Omental fat pad (tissue), 4 donors: ENCODE measurements around the gene SCUBE3. TPM values are rescaled to one million over a fixed set of nuclear protein-coding genes. Genes with fewer than 3 reads are reported as not detected.

ENCODE experiments used
- ATAC-seq: fragments of 150-250 bp; one replicate; pipeline ENCODE4 v1.9.1; 2016; ENCODE audit warnings: mild to moderate bottlenecking, moderate library complexity; ENCODE audit not compliant: low FRiP score
- DNase-seq: peaks from one replicate; pipeline ENCODE4 v3.0.0-alpha.2; 2019; ENCODE audit warnings: low spot score
- total RNA-seq, 4 donors: library from RNA; depleted of rRNA; stranded (reverse); fragments of >200 nt; gene quantifications; one replicate each; pipeline ENCODE4 v1.1.0, GENCODE V29; 2016
- TF ChIP-seq, protein P1 (sequence below), 3 donors: fragments of 450-650 bp; IDR thresholded peaks; one replicate each; pipeline ENCODE4 v1.5.1; 2016 to 2017; ENCODE audit warnings: antibody characterized with exemption in 3 of 3, mild to moderate bottlenecking in 3 of 3, moderate library complexity in 2 of 3

Gene SCUBE3
- total RNA-seq, 4 donors from 2014 or later, result 0.06 to 0.47 (median 0.11) TPM

DNA sequence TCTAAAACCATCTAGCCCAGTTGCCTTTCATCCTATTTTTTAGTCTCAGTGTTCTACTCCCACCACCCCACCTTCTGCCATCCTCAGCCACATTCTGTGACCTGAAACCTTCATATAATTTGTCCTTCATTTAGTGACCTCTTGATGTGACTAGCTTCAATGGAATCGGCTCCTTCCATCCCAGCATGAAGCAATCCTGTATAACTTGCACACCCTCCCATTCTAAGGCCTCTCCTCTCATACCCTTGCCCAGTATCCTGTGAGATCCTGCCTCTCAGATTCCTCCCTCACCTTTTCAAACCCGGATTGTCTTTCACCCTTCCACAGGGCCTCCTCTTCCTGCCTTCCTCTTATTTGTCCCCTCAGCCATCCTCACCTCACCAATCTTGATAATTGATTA, 48.8 kb downstream of the SCUBE3 start:
- DNase-seq, result no peak
- no peak for ATAC-seq
- TF ChIP-seq, protein P1, sequence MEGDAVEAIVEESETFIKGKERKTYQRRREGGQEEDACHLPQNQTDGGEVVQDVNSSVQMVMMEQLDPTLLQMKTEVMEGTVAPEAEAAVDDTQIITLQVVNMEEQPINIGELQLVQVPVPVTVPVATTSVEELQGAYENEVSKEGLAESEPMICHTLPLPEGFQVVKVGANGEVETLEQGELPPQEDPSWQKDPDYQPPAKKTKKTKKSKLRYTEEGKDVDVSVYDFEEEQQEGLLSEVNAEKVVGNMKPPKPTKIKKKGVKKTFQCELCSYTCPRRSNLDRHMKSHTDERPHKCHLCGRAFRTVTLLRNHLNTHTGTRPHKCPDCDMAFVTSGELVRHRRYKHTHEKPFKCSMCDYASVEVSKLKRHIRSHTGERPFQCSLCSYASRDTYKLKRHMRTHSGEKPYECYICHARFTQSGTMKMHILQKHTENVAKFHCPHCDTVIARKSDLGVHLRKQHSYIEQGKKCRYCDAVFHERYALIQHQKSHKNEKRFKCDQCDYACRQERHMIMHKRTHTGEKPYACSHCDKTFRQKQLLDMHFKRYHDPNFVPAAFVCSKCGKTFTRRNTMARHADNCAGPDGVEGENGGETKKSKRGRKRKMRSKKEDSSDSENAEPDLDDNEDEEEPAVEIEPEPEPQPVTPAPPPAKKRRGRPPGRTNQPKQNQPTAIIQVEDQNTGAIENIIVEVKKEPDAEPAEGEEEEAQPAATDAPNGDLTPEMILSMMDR (IDR thresholded peaks at IDR 0.05), result no peak

DNA sequence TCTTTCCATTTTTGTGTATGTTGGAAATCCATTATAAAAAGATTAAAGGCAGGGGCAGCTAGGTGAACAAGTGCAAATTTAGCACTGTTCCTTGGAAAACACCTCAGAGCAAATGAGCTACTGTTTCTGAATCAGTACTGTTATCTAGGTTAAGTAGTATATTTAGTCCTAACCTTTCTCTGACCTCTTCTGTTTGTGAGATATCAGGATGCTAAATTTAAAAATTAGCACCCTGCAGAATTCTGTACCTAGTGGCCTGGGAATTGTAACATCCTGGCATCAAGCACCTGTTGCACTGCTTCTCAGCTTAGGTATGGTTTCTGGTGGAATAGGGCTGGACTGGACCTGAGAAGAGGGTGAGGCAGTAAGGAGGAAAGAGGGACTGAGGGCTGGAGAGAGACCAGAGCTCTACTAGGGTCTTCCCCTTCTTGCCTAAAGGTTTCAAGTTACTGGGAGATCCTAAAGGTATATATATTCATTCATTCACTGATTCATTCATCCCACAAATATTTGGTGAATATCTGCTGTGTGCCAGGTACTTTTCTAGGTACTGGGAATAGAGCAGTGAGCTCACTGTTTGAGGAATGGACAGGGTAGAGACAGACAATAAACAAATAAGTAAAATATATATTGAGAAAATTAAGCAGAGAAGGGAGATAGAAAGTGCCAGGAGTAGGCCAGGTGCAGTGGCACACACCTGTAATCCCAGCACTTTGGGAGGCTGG, 51.0 kb downstream of the SCUBE3 start:
- no peak for ATAC-seq
- TF ChIP-seq, protein P1 (IDR thresholded peaks at IDR 0.05), result no peak
- DNase-seq, result no peak

DNA sequence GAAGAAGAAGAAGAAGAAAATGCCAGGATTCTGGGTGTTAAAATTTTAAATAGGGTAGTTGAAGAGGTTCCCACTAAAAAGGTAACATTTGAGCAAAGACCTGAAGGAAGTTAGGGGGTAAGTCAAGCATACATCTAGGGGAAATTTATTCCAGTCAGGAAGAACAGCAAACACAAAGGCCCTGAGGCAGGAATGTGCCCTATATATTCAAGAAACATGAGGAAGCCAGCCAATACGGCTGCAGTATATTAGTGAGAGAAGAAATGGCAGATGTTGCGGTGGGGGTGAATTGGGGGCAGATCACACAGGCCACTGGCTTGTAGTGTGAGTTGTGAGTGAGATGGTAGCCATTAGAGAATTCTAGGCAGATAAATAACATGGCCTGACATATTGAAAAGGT, 51.8 kb downstream of the SCUBE3 start:
- DNase-seq (no peak), ATAC-seq (no peak)
- TF ChIP-seq, protein P1 (IDR thresholded peaks at IDR 0.05), result no peak

DNA sequence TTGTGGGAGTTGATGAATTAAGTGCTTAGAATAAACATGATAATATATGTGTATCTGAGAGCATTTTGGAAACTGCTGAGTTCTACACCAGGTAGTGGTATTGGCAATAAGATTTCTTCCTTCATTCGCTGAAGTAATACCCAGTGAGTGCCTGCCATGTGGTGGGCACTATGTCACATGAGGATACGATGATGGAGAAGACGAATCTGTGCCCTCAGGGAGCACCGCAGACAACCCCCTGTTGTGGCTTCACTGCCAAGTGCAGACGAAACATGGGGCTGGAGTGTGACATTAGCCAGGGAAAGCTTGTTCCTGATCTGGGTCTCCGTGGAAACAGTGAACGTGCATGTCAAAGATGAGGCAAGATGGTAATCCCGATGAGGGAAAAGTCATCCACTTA, 53.7 kb downstream of the SCUBE3 start:
- TF ChIP-seq, protein P1 (IDR thresholded peaks at IDR 0.05), result no peak
- ATAC-seq (no peak), DNase-seq (no peak)

DNA sequence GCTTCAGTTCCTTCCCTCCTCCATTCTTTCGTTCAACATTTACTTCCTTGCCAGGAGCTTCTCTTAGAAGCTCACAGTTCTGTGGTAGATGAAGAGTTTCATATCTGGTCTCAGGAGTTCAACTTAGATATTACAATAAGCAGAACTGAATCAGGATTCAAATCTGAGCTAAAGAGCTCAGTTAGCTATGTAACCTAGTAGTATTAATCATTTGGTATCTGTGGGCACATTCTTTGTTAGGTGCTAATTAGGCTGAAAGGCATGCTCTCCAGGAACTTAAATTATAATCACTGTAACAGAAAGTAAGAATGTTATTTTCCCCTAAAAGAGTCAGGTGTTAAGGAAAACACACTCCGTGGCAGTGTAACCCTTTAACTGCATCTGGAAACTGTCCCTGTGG, 54.1 kb downstream of the SCUBE3 start:
- TF ChIP-seq, protein P1 (IDR thresholded peaks at IDR 0.05), result no peak
- DNase-seq (no peak), ATAC-seq (no peak)

DNA sequence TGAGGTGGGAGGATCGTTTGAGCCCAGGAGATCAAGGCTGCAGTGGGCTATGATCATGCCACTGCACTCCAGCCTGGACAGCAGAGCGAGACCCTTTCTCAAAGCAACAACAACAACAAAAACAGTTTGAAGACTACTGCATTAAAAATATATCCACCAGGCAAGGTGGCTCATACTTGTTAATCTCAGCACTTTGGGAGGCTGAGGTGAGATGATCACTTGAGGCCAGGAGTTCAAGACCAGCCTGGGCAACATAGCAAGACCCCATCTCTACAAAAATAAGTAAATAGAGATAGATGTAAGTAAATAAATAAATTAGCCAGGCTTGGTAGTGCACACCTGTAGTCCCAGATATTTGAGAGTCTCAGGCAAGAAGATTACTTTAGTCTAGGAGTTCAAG, 58.2 kb downstream of the SCUBE3 start:
- ATAC-seq, result no peak
- no peak for DNase-seq
- TF ChIP-seq, protein P1 (IDR thresholded peaks at IDR 0.05), result no peak

DNA sequence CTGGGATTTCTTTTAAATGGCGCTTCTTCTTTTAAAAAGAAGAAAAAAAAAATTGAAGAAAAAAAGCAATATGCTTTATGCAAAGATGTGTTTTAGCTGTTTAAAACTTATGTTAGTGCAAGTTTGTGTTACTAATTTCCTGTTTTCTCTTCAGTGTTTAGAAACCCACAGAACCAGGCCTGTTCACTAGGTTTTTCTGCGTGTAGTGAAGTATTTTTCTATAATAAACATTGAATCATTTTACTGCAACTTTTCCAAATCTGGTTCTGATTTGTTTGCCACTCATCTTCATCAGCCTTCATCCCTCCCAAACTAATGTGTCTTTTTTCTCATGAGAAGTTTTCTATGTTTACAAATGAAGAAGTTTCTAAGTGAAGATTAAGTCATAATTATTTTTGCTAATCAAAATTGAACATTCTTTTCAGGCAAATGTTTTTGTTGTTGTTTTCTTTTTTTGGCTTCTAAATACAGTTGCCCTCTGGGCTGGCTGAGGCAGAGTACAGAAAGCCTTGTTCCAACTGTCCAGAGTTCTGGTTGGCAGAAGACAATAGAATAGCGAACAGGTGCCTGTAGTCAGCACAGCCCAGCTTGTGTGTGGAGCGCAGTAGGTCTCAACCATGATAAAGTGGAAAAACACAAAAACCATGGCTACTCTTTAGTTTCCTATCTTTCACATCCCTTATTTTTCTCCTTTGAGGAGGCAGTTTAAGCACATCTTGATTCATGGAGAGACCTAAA, 60.2 kb downstream of the SCUBE3 start:
- TF ChIP-seq, protein P1 (IDR thresholded peaks at IDR 0.05), result no peak
- no peak for ATAC-seq
- no peak for DNase-seq
